DND-41 (cell line): ENCODE results near the gene TMC7.

Experiments
- EZH2 ChIP-seq: IDR thresholded peaks from 3 replicates; pipeline ENCODE4 v1.6.1; 2012; ENCODE audit warnings: borderline replicate concordance, low read depth, mild to moderate bottlenecking, moderate library complexity, low read length, inconsistent platforms; ENCODE audit not compliant: severe bottlenecking
- TF ChIP-seq, protein P1 (sequence below): IDR thresholded peaks from 2 replicates; pipeline ENCODE4 v1.5.1; 2012; ENCODE audit warnings: borderline replicate concordance, low read length, moderate library complexity, mild to moderate bottlenecking; ENCODE audit not compliant: poor library complexity, severe bottlenecking; ENCODE audit errors: extremely low read depth

DNA sequence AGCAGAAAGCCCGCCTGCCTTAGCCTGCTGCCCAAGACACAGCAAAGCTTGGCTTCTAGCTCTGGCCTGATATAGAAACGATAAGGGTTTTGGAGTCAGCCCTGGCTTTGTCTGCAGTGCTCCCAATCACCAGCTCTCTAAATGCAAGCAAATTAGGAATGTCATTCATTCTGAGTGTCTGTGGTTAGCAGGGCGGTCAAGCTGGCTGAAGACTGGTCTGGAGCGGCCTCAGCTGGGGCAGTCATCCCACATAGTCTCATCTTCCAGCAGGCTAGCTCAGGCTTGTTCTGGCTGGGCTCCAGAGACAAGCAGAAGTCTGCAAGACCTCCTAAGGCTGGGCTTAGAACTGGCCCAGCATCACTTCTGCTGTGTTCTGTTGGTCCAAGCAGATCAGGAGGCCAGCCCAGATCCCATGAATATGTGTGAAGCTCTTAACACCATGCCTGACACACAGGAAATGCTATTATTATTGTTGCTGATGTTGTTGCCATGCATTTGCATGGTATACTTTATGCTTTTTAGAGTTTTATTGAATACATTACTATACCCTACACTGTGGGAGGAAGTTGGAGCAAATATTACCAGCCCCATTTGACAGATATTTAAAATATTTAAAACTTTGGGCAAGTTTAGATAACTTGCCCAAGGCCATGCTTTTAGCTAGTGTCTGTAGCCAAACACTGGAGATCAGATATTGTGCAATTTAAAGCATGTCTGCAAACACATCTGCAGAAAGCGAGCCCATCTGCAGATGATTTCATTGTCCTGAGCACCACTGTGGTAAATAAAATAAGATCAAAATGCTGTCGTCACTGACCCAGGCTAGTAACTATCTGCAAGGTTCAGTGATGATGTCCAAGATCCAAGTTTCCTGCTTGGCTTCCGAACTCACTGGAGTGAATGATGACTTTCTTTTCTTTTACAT, 24.8 kb downstream of the TMC7 start:
- TF ChIP-seq EZH2, result no peak
- TF ChIP-seq, protein P1, sequence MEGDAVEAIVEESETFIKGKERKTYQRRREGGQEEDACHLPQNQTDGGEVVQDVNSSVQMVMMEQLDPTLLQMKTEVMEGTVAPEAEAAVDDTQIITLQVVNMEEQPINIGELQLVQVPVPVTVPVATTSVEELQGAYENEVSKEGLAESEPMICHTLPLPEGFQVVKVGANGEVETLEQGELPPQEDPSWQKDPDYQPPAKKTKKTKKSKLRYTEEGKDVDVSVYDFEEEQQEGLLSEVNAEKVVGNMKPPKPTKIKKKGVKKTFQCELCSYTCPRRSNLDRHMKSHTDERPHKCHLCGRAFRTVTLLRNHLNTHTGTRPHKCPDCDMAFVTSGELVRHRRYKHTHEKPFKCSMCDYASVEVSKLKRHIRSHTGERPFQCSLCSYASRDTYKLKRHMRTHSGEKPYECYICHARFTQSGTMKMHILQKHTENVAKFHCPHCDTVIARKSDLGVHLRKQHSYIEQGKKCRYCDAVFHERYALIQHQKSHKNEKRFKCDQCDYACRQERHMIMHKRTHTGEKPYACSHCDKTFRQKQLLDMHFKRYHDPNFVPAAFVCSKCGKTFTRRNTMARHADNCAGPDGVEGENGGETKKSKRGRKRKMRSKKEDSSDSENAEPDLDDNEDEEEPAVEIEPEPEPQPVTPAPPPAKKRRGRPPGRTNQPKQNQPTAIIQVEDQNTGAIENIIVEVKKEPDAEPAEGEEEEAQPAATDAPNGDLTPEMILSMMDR, result no peak
